ENCODE measurements around the gene KCNN2. TPM values are rescaled to one million over a fixed set of nuclear protein-coding genes. Genes with fewer than 3 reads are reported as not detected.

Gene KCNN2
- 1.8 and 3.4 TPM in 2 replicates for total RNA-seq

DNA sequence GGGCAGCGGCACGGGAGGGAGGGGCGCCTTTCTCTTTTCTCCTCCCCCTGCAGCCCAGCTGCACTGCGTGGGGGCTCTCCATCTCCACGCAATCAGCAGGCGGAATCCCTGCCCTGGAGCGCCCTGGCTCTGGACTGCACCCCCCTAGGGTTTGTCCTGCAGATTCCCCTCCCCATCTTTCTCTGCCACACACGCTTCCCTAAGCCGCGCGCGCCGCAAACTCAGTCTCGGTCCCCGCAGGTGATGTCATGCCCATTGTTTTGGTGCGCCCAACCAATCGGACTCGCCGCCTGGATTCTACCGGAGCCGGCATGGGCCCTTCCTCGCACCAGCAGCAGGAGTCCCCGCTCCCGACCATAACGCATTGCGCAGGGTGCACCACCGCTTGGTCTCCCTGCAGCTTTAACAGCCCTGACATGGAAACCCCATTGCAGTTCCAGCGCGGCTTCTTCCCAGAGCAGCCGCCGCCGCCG is at the start of gene KCNN2:
KCNN2 (plus strand) TSS at position 347 of the 473 bp plus-strand sequence; CDS start at position 417, 70 bp downstream.
- peak; percentile 88 to 89 for DNase-seq (ENCODE audit: low read depth in 2 of 2)

DNA sequence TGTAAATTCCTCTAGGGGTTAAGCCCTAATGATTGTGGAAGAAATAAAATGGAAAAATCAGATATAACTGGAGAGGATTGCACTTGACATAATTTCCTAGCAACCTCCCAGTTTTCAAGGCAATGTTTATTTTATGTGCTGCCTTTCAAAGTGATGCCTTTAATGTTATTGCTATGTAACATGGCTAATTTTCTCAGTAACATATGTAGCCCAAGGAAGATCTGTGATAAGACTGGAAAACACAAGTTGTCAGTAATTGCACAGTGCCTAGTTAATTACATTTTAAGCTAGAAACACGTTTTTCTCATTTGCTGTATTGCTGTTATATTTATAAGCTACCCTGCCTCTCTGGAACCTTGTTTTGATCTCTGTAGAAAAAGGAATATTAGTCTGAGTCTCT is 49.2 kb upstream of the KCNN2 start:
- no peak for DNase-seq (ENCODE audit: low read depth in 2 of 2)

DNA sequence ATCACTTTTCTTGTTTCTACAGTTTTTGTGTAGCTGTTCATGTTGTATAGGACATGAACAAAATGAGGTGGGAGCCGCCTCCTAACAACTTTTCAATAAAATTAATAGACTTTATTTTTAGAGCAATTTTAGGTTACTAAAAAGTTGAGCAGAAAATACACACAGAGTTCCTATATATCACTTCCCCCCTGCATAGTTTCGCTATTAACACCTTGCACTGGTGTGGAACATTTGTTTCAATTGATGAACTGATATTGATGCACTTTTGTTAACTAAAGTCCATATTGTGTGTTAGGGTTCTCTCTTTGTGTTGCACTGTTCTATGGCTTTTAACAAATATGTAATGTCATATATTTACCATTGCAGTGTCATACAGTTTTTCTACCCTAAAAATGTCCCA is 47.8 kb upstream of the KCNN2 start:
- no peak for DNase-seq (ENCODE audit: low read depth in 2 of 2)

DNA sequence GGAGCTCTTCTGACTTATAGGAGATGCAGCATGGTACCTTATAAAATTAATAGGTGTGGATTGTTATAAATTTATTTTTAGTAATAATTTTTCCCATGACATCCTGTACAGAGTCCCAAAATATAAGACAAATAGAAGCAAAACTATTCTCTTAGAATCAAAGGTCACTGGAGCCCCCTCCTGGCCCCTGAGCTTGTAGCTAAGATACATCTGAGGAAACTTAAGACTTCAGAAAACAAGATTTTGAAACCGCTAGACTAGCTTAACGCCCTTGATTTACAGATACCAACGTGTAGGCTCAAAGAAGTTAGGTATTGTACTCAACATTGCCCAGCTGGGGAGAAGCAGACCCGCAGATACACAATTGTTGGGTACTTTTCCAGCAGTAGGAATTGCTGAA is 45.7 kb upstream of the KCNN2 start:
- DNase-seq (ENCODE audit: low read depth in 2 of 2): no peak

DNA sequence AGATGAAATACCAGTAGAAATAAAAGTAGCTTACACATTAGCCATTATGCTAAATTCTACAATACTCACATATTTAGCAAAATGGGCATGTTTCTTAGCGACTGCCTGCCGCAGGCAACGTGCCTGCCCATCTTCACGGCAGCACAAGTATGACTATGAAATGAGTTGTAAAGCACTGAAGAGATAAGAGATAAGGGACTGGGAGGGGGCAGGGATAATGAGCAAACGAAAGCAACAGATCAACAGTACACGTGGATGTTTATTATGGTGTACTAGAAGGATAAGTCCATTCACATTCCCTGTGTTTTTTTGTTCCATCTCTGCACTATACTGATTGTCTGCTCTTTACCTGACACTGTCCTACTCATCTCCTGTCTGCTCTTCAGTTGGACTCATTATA is 44.1 kb upstream of the KCNN2 start:
- DNase-seq (ENCODE audit: low read depth in 2 of 2): no peak

DNA sequence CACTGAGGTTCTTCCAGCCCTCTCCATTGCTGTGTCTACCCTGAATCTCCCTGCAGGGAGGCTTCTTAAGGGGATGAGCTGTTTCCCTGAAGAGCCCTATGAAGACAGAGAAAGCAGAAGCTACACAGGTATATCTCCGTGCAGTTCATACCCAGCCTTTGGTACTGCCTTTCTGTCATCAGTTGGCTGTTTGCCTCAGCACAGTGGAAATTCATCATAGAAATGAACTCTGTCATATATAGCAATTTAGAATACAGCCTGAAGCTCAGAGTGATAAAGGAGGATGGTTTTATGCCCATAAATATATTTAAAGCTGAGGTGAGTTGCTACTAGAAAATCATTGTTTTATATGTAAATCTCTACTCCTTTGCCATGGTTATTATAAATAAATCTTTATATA is 42.6 kb upstream of the KCNN2 start:
- peak; percentile 41 to 75 for DNase-seq (ENCODE audit: low read depth in 2 of 2)

DNA sequence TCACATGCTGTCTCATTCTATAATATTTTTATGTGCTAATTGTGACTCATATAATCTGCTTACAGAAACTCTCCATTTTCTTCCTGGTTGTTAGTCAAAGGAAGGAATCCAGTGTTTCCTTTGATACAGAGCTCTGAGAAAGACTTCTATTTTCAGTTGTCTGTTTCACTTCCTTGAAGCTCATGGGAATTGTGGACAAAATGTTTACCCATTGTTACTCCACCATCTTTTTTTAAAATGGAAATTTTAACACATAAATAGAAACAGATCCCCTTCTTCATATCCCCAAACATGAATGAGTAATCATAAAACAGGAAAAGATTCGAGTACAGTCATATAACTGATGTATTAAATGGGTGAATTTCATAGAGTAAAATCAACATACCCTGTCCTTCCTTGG is 42.0 kb upstream of the KCNN2 start:
- peak; percentile 49 to 95 for DNase-seq (ENCODE audit: low read depth in 2 of 2)

DNA sequence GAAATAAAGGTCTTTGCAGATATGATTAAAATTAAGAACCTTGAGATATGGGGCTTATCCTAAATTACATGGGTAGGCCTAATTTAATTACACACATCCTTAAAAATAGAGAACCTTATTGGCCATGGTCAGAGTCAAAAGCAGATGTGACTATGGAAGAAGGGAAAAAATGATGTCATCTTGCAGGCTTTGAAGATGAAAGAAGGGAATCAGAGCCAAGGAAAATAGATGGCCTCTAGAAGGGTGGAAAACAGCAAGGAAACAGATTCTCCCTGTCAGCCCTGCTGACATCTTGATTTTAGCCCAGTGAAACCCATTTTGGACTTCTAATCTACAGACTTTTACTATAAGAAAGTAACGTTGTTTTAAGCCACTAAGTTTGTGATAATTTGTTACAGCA is 37.6 kb upstream of the KCNN2 start:
- peak in 1 of 2 donors; percentile 55 for DNase-seq (ENCODE audit: low read depth in 2 of 2)

DNA sequence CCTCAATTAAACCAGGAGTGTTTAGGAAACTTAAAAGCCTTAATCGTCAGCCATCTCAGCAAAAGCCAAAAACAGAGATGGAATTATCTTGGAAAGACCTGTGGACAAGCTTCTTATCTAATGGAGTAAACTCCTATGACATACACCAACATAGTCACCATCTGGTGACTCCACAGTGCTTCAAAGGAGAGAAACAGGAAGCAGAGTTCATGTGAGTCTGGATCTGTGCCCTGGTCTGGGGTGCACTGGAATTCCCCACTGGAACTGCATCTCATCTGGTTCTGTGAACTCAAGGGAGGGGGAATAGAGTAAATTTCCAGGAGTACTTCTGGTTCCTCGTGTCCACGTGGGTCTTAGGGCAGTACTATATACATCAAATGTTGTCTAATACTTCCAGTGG is 36.3 kb upstream of the KCNN2 start:
- peak; percentile 93 to 99 for DNase-seq (ENCODE audit: low read depth in 2 of 2)

DNA sequence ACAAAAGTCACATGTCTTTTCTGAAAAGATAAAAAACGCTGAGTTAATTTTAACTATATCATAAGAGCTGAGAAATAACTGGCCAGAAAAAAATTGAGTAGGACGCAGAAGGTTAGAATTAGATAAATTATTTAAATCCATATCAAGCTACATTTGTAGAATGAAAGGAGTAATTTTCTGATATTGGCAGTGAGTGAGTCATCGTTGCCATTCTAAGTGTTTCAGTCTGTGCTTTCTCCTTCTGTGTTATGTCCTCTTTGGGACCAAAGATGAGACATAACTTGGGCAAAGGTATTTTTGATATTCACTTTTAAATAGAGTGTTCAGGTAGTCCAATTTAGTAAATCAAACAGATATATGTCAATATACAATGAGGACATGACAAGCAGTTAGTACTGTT is 34.4 kb upstream of the KCNN2 start:
- peak in 1 of 2 donors; percentile 37 for DNase-seq (ENCODE audit: low read depth in 2 of 2)

DNA sequence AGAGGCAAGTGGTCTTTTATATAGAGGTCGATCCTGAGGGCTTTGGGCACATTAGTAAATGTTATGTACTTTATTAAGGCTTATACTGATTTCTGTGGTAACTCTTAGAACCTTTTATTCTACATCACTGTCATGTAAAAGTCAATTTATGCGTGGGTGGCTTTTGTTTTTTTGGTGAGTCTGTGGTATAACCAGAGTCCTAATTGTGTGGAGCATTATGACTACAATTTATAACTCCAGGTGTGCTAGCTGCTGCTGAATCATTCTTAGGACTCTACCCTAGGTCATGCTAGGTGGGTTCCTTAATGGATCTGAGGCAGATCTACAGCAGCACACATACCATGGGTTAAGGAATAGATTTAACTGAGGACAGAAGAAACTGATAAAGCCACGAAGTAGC is 33.9 kb upstream of the KCNN2 start:
- DNase-seq (ENCODE audit: low read depth in 2 of 2): no peak

DNA sequence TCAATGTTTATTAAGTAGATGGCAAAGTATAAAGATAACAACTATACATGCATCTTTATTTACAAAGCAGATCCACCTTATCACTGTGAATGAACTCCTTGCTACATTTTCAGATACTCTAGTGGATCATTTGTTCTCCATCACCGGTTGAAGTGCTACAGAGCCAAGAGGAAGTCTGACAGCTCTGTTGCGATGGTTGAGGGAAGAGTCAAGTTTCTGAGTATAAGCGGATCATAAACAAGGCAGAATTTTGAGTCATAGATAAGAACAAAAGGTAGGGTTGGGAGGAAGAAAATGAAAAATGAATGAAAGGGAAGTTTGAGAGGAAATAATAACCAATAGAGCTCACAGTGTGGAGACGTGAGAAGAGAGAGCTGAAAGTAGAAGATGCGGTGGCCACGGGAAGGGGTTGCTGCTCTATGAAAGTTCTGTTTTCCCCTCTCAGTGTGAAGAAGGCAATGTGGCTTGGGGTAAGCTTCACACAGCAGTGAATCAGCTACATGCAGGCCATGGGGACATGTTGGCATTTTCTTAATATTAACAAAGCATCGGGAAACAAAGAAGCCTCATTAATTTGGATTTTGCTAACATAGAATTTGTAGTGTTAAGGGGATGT is 30.8 kb upstream of the KCNN2 start:
- peak in 1 of 2 donors; percentile 63 for DNase-seq (ENCODE audit: low read depth in 2 of 2)

DNA sequence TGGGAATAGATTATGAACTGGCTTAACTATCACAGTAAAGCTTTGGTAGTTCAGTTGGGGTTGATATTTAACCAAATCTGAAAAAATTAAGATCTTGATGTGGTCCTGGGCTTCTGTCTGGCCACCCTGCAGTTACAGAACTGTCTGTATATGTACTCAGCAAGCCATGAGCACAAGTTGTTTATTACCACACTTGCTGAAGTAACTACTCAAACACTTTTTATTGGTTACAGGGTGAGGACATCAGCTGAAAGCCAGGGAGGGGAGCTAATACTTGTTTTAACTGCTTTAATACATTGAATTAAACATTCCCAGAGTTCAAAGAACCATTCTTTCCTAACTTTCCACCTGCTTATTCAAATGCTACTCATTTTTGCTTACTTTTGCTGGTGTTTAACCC is 29.4 kb upstream of the KCNN2 start:
- DNase-seq (ENCODE audit: low read depth in 2 of 2): no peak

DNA sequence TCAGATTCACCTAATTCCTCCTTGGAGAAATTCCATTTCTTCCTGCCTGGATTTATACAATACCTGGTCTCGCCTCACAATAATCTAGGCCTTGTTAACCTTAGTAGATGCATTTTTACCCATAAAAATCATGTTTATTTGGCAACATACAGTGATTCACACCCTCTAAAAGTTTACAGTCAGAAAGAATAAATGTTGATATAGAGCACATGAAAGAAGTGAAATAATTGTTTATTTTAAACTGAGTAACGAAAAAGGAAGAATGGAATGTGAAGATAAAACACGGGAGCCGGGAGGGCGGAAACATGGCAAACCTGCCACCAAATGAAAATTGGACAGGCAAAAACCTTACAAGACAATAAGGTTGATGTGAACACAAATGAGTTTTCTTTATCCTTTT is 28.9 kb upstream of the KCNN2 start:
- DNase-seq (ENCODE audit: low read depth in 2 of 2): peak in 1 of 2 donors; percentile 72

DNA sequence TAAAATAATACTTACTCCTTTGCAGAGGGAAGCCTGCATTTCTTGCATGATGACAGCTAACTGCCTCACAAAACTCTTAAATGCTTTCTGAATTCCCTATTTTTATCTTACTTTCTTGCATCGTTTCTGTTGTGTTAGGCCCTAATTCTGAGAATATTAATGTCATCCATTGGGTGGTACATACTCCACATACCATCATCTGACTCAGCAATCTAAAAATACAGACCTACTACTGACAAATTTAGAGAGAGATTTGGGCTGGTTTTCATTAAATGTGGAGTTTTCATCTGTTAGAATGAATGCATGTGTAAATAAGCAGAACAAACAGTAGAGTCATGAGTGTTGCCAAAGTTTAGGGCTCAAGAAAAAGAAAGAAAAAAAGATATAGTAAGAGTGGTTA is 26.5 kb upstream of the KCNN2 start:
- DNase-seq (ENCODE audit: low read depth in 2 of 2): no peak

DNA sequence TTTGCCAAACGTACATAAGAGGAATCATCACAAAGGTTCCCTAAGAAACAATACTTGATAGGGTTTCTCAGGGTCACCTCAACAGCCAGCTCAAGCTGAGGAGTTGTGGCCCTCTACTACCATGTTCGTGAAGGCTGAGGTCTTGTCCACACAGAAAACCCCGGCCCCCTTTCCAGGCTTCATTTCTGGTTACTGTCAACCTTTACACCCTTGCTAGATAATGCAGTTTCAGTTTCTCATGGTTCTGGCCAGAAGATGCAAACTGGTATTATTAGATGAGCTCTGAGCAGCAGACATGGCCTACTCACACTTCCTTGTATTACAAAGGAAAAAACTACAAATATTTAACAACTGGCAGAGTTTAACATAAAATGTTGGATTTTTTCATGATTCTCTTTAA is 22.8 kb upstream of the KCNN2 start:
- DNase-seq (ENCODE audit: low read depth in 2 of 2): no peak

DNA sequence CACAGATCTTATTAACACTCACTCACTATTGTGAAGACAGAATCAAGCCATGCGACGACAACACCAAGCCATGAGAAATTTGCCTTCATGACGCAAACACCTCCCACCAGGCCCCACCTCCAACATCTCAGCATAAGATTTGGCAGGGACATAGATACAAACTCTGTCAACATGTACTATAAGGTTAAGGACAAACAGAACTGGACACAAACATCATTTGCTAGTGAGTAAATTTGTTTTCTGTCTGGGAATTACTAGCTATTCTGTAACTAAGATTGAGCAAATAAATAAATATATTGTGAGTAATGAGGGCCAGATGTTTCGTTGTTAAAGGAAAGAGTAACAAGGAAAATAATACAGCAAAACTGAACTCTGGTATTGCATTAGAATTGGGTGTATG is 15.7 kb upstream of the KCNN2 start:
- DNase-seq (ENCODE audit: low read depth in 2 of 2): no peak

DNA sequence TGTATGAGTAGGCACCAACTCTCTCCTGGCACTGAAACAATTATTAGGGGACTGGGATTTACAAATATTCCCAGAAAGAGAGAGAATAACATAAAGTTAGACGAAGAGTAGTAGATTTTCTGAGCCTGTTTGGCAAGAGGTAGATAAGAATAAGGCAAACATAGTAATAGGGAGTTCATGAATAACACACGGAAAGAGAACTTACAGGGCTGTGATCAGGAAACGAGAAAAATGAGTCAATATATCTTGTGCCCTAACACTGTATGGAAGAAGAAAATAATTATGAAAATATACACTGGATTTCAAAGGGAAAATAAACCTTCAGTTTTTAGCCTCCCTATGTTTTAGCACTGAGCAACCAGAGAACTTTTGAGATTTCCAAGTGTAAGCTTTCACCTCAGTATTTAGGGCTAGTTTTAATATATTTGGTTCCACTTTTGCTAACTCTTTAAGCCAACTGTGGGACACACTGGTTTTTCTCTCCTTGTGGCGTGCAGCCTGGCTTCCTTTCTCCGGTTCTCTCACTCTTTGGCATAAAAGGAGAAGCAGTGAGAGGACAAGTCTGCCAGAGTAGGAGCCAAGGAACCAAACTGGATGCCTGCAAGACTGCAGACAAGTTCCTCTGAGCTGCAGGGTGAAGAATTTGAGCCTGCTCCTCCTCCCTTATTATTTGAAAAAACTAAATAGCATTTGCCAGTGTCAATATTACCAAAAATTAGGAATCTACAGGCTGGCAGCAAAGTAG is 6.6 kb upstream of the KCNN2 start:
- peak in 1 of 2 donors; percentile 48 for DNase-seq (ENCODE audit: low read depth in 2 of 2)

DNA sequence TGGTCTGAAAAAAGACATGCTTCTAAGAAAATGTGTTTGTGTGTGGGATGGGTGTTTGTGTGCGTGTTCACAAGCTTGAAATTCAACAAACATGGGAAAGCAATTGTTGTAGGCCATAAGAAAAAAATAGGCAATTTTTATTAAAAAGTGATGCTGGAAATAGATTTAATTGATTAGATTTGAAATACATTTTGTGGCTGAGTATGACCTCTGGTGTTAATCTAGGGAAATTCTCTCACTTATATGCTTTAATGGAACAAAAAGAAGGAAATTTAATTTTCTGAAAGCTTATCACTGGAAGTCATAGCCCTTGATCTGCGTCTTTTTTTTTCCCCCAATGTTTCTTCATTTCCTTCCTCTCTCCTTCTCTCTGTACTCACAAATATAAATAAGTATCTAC is 3.5 kb upstream of the KCNN2 start:
- DNase-seq (ENCODE audit: low read depth in 2 of 2): peak in 1 of 2 donors; percentile 35

DNA sequence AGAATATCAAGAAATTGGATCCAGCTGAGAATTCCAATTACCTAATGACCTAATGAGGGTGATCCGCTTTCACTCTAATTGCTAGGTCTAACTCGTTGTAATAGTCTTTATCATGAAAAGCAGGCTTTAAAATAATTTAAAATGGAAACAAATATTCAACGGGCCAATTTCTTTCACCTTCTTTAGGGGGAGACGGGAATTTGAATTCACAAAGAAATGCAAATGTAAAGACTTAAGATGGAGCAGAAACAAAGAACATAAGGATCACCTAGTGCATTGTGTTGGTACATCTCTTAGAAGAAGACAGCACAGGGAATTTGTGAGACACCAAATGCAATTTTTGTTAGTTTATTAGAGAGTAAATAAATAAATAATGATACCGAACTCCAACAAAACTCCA is 1.5 kb upstream of the KCNN2 start:
- DNase-seq (ENCODE audit: low read depth in 2 of 2): no peak

DNA sequence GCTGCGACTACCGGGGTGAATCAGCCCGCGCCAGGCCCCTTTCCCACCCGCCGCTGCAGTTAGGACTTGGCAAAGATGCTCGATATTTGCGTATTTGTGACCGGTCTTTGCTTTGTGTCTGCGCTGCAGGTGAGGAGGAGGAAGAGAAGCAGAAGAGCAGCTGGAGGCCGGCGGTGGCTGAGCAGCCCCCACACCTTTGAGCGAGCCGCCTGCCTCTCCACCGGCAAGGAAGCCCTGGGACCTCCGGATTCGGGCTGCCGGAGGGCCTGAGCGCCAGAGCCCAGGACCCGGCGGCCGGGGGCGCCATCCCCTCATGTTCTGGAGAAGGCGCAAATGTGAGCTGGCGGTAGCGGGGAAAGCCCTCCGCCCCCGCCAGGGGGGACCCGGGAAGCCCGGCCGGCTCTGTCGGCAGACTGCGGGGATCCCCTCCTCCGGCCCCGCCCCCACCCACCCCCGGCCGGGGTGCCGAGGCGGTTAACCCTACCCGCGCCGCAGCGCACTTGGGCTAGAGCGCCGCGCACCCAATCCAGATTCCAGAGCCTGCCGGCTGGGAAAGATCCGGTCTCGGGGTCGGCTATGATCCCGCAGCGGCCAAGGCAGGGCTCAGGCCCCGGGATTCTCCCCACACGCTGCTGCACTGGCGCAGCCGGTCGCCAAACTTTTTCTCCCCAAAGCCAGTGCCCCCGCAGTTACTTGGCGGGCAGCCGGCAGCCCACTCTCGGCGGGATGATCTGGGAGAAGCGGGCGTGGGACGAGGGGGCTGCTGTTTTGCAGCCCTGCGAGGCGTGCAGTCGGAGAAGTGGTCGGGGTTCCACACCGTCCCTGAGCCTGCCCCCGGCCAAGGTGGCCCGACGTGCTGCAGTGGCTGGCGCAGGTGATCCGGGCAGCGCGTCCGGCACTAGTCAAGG is 800 bp upstream of the KCNN2 start:
- DNase-seq (ENCODE audit: low read depth in 2 of 2): peak in 1 of 2 donors; percentile 33

Data from dermis microvascular lymphatic vessel endothelial cell (primary cell).